GM21786 (cell line): ENCODE data around the gene PLCB4.

ENCODE experiments used
- ATAC-seq: cut with Tn5 transposase; IDR thresholded peaks from one replicate; pipeline ENCODE4 v1.9.1; 2021; ENCODE audit not compliant: unreplicated experiment

Gene PLCB4

GRCh38 chr20:9256393-9256792 is 187.5 kb downstream of the PLCB4 start:
- ATAC-seq = no peak

GRCh38 chr20:9258901-9259300 is 190.0 kb downstream of the PLCB4 start:
- no peak for ATAC-seq

- no peak for ATAC-seq
These were observed 191.1 kb downstream of the PLCB4 start for GRCh38 chr20:9260027-9260426.

- no peak for ATAC-seq
These were observed 192.9 kb downstream of the PLCB4 start for GRCh38 chr20:9261781-9262180.

- ATAC-seq = no peak
These were observed 193.8 kb downstream of the PLCB4 start for GRCh38 chr20:9262653-9263194.

GRCh38 chr20:9269280-9269971 is 200.5 kb downstream of the PLCB4 start:
- ATAC-seq = no peak

GRCh38 chr20:9270831-9271230 is 201.9 kb downstream of the PLCB4 start:
- ATAC-seq = no peak

GRCh38 chr20:9276966-9277468 is 208.1 kb downstream of the PLCB4 start:
- ATAC-seq = no peak

- ATAC-seq = no peak
These were observed 211.1 kb downstream of the PLCB4 start for GRCh38 chr20:9279918-9280401.

- no peak for ATAC-seq
These were observed 211.8 kb downstream of the PLCB4 start for GRCh38 chr20:9280666-9281065.

GRCh38 chr20:9281803-9282202 is 212.9 kb downstream of the PLCB4 start:
- ATAC-seq = no peak

GRCh38 chr20:9285617-9286016 is 216.7 kb downstream of the PLCB4 start:
- ATAC-seq = no peak

GRCh38 chr20:9286501-9287461 is 217.9 kb downstream of the PLCB4 start:
- no peak for ATAC-seq

- no peak for ATAC-seq
These were observed 218.9 kb downstream of the PLCB4 start for GRCh38 chr20:9287826-9288225.

GRCh38 chr20:9290331-9290730 is 221.4 kb downstream of the PLCB4 start:
- ATAC-seq = no peak

- no peak for ATAC-seq
These were observed 224.3 kb downstream of the PLCB4 start for GRCh38 chr20:9293145-9293544.

GRCh38 chr20:9294041-9294440 is 225.2 kb downstream of the PLCB4 start:
- no peak for ATAC-seq

GRCh38 chr20:9298906-9299305 is 230.0 kb downstream of the PLCB4 start:
- no peak for ATAC-seq

- ATAC-seq = no peak
These were observed 231.2 kb downstream of the PLCB4 start for GRCh38 chr20:9300080-9300479.

- no peak for ATAC-seq
These were observed 231.6 kb downstream of the PLCB4 start for GRCh38 chr20:9300534-9300933.
